Ishikawa (cell line): ENCODE data around the gene TRMT10B.

ENCODE experiments used
- CEBPB ChIP-seq: IDR thresholded peaks from 2 replicates; pipeline ENCODE4 v1.6.1; 2012
- EGR1 ChIP-seq: IDR thresholded peaks from 2 replicates; pipeline ENCODE4 v1.6.1; 2012
- EP300 ChIP-seq: IDR thresholded peaks from 2 replicates; pipeline ENCODE4 v1.6.1; 2012; ENCODE audit warnings: borderline replicate concordance
- FOXM1 ChIP-seq: IDR thresholded peaks from 2 replicates; pipeline ENCODE4 v1.6.1; 2012; ENCODE audit warnings: low read depth, borderline replicate concordance
- MAX ChIP-seq: IDR thresholded peaks from 2 replicates; pipeline ENCODE4 v1.6.1; 2012
- RAD21 ChIP-seq: IDR thresholded peaks from 2 replicates; pipeline ENCODE4 v1.6.1; 2012; ENCODE audit warnings: low read depth
- REST ChIP-seq: IDR thresholded peaks from 2 replicates; pipeline ENCODE4 v1.6.1; 2012; ENCODE audit warnings: low read depth, mild to moderate bottlenecking
- TAF1 ChIP-seq: IDR thresholded peaks from 2 replicates; pipeline ENCODE4 v1.6.1; 2012; ENCODE audit warnings: low read depth, mild to moderate bottlenecking
- TCF12 ChIP-seq: IDR thresholded peaks from 2 replicates; pipeline ENCODE4 v1.6.1; 2012; ENCODE audit warnings: low read depth
- YY1 ChIP-seq: IDR thresholded peaks from 2 replicates; pipeline ENCODE4 v1.6.1; 2012; ENCODE audit warnings: low read depth

GRCh38 chr9:37800631-37801286 is 47.2 kb downstream of the TRMT10B start, which contains the start of gene DCAF10:
- TF ChIP-seq TCF12: peak; percentile 85; the same call in 1 of the 2 replicates
- TF ChIP-seq EP300: peak; percentile 56; the same call in 1 of the 2 replicates
- peak; percentile 83; the same call in 1 of the 2 replicates for TF ChIP-seq YY1
- TF ChIP-seq TAF1: peak; percentile 97
- TF ChIP-seq CEBPB: peak; percentile 43; the same call in 1 of the 2 replicates
- peak; percentile 59 for TF ChIP-seq FOXM1
- no peak for TF ChIP-seq RAD21
- no peak for TF ChIP-seq REST
- TF ChIP-seq MAX: peak; percentile 84
- TF ChIP-seq EGR1: peak; percentile 81
